Measurements from ENCODE around the gene ZFYVE28. TPM values are rescaled to one million over a fixed set of nuclear protein-coding genes. Genes with fewer than 3 reads are reported as not detected.

ZFYVE28 gene
- total RNA-seq, 2 donors from 2014 or later = 6.6 to 30.2 TPM

GRCh38 chr4:2390784-2391421 is 27.5 kb downstream of the ZFYVE28 start:
- no peak for DNase-seq (ENCODE audit: low spot score)
- no peak for TF ChIP-seq CTCF (IDR thresholded peaks at IDR 0.05)
- TF ChIP-seq POLR2AphosphoS5 (IDR thresholded peaks at IDR 0.05) = no peak
- TF ChIP-seq POLR2A (IDR thresholded peaks at IDR 0.05) = no peak
- H3K27me3 ChIP-seq (replicated peaks; ENCODE audit: insufficient read depth) = no peaks in the 10 kb centered on the region
- intact Hi-C loops (cut with DNase I) = no loop called here
- H3K4me3 ChIP-seq = no peak overlapping the region
- H3K36me3 ChIP-seq = no peaks in the 10 kb centered on the region
- no peaks in the 10 kb centered on the region for H3K9me3 ChIP-seq
- 48% methylated on average over 20 of the region's 20 CpGs for WGBS
- no peaks in the 10 kb centered on the region for H3K4me1 ChIP-seq (replicated peaks)
- H3K27ac ChIP-seq = no peak overlapping the region

- intact Hi-C loops (cut with DNase I) = no loop called here
- WGBS = 78% methylated on average over 9 of the region's 9 CpGs
Observed at GRCh38 chr4:2390146-2390545, 28.3 kb downstream of the ZFYVE28 start.

GRCh38 chr4:2389691-2390090 is 28.8 kb downstream of the ZFYVE28 start:
- Histone ChIP-seq H3K27ac (no peak overlapping the region), H3K4me1 (replicated peaks) (no peaks in the 10 kb centered on the region), H3K36me3 (no peaks in the 10 kb centered on the region), H3K27me3 (replicated peaks; ENCODE audit: insufficient read depth) (no peaks in the 10 kb centered on the region), H3K4me3 (no peak overlapping the region), H3K9me3 (no peaks in the 10 kb centered on the region)
- intact Hi-C loops (cut with DNase I) = no loop called here
- WGBS = 81% methylated on average over 9 of the region's 9 CpGs
- no peak for DNase-seq (ENCODE audit: low spot score)
- TF ChIP-seq POLR2AphosphoS5 (IDR thresholded peaks at IDR 0.05) = no peak
- no peak for TF ChIP-seq CTCF (IDR thresholded peaks at IDR 0.05)
- no peak for TF ChIP-seq POLR2A (IDR thresholded peaks at IDR 0.05)

More at GRCh38 chr4:2390146-2390545, 28.3 kb downstream of the ZFYVE28 start:
- no peak for DNase-seq (ENCODE audit: low spot score)
- H3K36me3 ChIP-seq = no peaks in the 10 kb centered on the region
- no peak overlapping the region for H3K27ac ChIP-seq
- no peak for TF ChIP-seq POLR2AphosphoS5 (IDR thresholded peaks at IDR 0.05)
- TF ChIP-seq CTCF (IDR thresholded peaks at IDR 0.05) = no peak
- no peak for TF ChIP-seq POLR2A (IDR thresholded peaks at IDR 0.05)
- no peaks in the 10 kb centered on the region for H3K4me1 ChIP-seq (replicated peaks)
- H3K4me3 ChIP-seq = no peak overlapping the region
- H3K9me3 ChIP-seq = no peaks in the 10 kb centered on the region
- H3K27me3 ChIP-seq (replicated peaks; ENCODE audit: insufficient read depth) = no peaks in the 10 kb centered on the region

- Histone ChIP-seq H3K4me1 (replicated peaks) (no peaks in the 10 kb centered on the region), H3K27me3 (replicated peaks; ENCODE audit: insufficient read depth) (no peaks in the 10 kb centered on the region), H3K4me3 (no peak overlapping the region), H3K27ac (no peak overlapping the region), H3K9me3 (no peaks in the 10 kb centered on the region), H3K36me3 (no peaks in the 10 kb centered on the region)
- intact Hi-C loops (cut with DNase I) = no loop called here
- WGBS = 35% methylated on average over 9 of the region's 9 CpGs
- TF ChIP-seq POLR2A (IDR thresholded peaks at IDR 0.05) (no peak), POLR2AphosphoS5 (IDR thresholded peaks at IDR 0.05) (no peak), CTCF (IDR thresholded peaks at IDR 0.05) (no peak)
- no peak for DNase-seq (ENCODE audit: low spot score)
Observed at GRCh38 chr4:2388429-2389182, 29.8 kb downstream of the ZFYVE28 start.

GRCh38 chr4:2387829-2388228 is 30.6 kb downstream of the ZFYVE28 start:
- no peak for DNase-seq (ENCODE audit: low spot score)
- TF ChIP-seq CTCF (IDR thresholded peaks at IDR 0.05) = no peak
- no peak for TF ChIP-seq POLR2AphosphoS5 (IDR thresholded peaks at IDR 0.05)
- no peak for TF ChIP-seq POLR2A (IDR thresholded peaks at IDR 0.05)
- intact Hi-C loops (cut with DNase I) = no loop called here
- H3K27ac ChIP-seq = no peak overlapping the region
- H3K4me1 ChIP-seq (replicated peaks) = no peaks in the 10 kb centered on the region
- no peak overlapping the region for H3K4me3 ChIP-seq
- WGBS = 91% methylated on average over 12 of the region's 12 CpGs
- H3K36me3 ChIP-seq = no peaks in the 10 kb centered on the region
- H3K27me3 ChIP-seq (replicated peaks; ENCODE audit: insufficient read depth) = no peaks in the 10 kb centered on the region
- H3K9me3 ChIP-seq = no peaks in the 10 kb centered on the region
